Measurements from ENCODE around the gene ITGB8.
"Not testable (repeated sequence)": the region's sequence is repeated elsewhere in the genome, so short reads cannot be mapped to it uniquely, and the experiment has no call there.

Gene ITGB8

DNA sequence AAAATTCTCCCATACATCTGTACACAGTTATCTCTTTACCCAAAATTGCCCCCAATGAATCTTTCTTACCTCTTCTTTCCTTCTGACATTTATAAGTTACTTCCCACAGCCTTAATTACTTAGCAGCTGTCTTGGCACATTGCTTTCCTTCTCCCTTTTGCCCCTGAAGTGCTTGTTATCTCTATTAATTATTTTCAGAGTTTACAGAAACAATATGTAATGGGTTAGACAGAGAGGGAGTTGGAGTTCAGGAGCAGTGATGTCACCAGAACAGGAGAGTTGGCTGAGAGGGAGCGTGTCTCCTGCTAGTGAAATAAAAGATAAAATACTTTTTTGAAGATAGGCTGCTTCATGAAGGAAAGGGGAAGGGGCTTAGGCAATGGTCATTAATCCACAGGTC is 57.4 kb downstream of the ITGB8 start:
- DNase-seq: no peak

DNA sequence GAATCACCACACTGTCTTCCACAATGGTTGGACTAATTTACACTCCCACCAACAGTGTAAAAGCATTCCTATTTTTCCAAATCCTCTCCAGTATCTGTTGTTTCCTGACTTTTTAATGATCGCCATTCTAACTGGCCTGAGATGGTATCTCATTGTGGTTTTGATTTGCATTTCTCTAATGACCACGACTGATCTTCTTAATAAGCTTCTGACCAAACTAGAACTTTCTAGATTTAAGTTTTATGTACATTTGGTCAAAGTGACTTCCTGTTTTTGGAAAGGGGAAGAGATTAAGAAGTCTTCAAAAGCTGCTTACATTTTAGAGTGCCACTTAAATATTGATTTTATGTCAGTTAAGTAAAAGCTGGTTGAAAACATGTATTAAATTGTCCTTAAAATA is 58.5 kb downstream of the ITGB8 start:
- DNase-seq: not testable (repeated sequence)

DNA sequence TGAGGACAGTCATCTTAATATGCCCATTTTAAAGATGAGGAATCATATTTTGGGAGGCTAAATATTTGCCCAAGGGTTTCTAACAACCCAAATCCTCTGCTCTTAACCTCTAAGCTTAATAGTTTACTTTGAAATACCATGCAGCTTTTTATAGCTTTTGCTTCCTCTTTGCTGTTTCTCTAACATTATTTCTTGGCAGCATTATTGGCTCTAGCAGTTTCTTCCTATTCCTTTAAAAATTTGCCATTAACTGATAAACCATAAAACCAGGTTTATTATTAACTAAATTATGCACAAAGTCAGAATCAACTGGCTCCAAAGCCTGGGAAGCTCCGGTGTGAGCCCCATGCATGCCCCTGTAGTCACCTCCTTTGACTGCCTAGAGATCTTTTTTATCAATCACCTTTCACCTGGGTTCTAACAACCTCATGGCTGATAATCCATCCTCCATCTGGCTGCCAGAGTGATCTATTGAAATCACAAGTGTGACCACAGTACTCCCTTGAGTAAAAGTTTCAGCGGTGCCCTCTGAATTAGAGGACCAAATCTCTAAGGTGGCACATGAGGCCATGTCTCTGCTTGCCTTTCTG is 62.4 kb downstream of the ITGB8 start:
- no peak for DNase-seq

DNA sequence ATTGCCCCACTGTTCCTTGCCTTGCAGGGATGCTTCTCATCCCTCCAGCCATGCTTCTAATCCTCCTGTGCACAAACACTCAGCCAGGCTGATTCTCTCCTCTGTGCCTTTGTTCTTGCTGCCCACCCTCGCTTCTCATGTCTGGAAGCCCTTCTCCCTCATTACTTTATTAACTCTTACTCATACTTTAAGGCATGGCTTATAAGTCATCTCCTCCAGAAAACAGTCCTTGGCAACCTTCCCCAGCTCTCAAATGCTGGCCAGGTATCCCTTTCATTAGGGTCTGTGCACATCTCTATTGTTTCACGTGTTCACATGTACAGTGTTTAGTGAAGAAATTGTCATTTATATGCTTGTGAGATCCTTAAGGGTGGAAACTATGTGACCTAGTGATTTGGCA is 62.9 kb downstream of the ITGB8 start:
- no peak for DNase-seq

DNA sequence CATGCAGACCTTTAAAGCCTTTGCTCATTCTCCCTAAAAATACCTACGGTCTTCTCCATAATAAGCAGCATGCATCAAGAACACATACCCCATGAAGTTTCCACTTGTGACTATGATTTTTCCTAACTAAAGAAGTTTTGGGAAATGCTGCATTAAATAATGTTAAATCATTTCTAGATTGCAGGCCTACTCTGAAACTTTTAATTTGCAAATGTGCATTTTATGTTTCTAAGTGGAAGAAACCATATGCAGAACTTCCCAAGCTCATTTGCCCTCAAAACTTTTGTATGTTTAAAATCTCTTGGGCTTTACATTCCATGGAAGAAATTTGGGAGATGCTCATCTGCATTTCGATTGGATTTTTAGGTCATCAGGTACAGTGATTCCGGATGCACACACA is 63.6 kb downstream of the ITGB8 start:
- no peak for DNase-seq

DNA sequence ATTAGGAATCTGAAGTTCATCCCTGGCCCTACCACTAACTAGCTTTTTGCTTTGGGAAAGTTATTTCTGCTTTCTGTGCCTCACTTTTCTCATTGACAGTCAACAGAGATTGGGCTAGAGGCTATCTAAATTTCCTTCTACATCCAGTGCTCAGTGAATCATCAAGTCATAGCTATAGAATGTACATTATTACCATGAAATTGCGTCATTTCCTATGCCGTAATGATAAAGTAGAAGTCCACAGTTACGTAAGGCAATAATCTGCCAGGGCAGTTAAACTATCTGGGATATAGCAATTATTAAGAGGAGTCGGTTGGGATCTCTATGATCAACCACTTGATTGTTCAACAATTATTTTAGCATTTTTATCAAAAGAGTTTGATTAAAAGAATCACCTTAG is 64.4 kb downstream of the ITGB8 start:
- DNase-seq: no peak

DNA sequence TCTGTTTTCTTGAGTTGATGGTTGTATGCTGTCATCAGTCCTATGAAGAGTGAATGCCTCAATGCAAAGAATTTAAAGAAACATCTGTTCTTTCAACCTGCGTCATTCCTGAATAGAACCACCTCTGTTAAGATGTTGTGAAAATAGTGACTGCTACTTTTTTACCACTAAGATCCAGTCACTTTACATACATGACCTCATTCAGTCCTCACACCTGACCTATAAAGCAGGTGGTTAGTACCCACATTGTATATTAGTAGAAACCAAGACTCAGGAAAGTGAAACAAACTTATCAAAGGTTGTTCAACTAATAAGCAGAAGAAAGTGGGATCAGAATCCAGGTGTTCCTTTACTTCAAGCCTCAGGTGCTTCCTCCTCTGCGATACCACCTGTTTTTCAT is 64.8 kb downstream of the ITGB8 start:
- DNase-seq: no peak

DNA sequence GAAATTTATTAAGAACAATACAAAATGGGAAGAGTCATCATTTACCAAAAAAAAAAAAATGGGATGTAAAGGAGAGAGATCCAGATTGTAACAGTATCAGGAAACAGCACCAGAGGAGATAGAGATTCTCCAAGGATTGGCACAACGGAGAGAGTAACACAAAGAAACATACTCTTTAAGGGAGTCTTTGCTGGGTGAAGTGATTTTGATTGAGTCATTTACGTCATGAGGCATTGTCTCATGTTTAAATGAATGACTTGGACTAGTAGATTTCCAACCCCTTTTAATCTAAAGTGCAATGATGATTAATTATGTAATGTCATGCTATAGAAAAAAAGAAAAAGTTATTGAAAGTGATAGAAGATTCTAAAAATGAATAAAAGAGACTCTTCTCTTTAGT is 68.8 kb downstream of the ITGB8 start:
- no peak for DNase-seq

DNA sequence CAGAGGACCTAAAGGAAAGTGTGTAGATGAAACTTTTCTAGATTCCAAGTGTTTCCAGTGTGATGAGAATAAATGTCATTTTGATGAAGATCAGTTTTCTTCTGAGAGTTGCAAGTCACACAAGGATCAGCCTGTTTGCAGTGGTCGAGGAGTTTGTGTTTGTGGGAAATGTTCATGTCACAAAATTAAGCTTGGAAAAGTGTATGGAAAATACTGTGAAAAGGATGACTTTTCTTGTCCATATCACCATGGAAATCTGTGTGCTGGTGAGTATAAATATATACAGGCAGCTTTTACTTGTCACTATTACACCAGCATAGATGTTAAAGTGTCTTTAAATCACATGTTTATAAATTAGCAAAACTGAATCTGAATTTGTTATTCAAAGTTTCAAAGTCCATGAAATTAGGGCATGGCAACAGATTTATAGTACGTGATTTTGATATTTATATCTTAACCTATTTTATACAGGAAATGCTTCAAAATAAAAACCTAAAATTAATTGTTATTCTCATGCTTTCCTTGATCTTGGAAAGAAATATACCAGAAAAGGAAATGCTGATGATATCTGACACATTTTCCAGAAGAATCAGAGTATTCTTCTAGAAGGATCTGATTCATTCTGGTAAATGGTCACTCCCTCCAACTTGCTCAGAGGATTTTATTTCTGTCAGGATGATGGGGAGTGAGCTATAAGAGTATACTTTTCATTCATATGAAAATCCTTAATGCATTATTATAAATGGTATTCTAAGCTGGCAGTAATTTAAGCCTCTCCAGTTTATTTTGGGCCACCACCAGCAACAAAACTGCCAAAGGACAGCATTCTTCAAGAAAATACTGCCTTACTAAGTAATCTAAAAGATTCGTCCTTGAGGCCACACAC is 71.4 kb downstream of the ITGB8 start:
- no peak for DNase-seq

DNA sequence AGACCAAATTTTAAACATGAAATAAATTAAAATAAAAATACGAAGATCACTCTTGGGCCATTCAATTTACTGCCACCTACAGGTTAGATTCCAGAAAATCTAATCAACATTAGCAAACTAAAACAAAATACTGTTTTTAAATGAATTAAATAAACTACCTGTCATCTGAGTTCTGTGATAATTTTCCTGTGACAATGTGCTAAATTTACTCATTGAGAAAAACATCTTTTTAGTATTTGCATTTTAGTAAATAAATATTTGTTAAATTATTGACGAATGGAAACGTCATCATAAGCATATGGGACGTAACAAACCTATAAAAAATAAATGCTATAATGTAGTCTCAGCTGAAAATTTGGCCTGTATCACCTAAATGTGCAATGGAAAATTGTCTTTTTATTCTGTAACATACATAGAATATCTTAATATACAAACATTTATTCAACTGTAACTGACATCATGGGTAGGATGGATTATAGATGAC is 72.1 kb downstream of the ITGB8 start:
- no peak for DNase-seq

DNA sequence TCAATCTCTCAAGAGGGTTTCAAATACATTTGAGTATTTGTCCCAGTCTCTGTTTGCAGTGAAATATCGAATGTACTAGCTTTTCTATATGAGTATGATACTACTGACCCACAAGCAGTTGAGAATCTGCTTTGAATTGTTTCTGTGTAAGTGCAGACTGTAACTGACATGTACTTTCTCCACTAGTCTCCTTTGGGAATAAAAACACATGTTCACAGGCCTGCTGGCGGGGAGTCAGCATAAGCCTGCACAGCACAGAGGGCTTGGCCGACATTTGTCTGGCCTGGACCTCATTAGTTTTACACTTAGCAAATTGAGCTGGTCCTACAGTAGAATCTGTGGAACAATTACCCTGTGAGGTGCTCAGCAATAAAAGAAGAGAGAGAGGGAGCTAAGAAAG is 72.6 kb downstream of the ITGB8 start:
- DNase-seq: no peak

DNA sequence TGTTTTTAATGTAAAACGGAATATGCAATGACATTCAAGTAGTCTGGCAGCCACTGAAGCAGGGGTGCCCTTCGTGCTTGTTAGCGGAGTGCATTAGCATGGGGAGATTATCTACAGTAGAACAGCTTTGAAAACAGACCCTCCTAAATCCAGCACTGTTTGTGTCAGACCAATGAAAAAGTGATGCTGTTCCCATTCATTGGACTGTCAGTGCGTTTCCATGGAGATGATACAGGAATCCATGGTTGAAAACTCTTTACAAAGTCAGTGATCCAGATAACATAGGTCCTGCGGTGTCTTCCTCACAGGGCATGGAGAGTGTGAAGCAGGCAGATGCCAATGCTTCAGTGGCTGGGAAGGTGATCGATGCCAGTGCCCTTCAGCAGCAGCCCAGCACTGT is 73.6 kb downstream of the ITGB8 start:
- no peak for DNase-seq

DNA sequence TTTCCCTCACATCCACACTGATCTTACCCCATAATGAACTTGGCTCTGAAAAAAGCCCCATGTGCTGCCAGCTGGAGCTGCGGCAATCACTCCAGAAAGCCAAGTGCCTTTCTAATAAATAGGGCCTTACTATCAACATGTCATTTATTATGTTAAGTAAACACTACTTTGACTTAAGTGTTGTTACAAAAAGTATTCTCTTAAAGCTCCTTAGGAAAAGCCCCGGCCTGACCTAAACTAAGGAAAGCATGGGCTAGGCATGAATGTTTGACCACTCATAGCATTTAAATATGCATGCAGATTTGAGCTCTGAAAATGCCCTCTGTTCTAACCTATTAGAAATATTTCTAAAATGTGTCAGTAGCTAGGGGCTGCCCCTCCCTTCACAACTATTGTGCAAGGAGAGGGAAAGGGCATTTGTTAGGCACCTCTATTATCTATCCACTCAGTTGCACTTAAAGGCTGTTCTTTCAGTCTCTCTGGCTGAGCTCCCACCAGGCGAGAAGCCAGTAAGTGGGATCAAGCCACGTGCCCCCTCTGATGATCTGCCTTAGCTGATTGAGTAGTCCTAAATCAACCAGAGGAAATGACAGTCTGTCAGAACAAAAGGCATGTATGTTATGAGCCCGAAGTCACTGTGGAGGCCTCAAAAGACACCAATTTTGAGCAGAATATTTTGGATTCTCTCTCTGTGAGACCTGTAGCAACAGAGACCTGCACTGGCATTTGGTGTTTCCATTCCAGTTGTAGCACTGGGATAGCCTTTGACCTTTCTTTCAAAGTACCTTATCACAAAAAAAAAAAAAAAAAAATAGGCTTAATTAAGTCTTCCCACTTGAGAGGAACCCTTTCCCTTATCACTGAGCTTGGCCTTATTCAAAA is 77.1 kb downstream of the ITGB8 start:
- DNase-seq: no peak

DNA sequence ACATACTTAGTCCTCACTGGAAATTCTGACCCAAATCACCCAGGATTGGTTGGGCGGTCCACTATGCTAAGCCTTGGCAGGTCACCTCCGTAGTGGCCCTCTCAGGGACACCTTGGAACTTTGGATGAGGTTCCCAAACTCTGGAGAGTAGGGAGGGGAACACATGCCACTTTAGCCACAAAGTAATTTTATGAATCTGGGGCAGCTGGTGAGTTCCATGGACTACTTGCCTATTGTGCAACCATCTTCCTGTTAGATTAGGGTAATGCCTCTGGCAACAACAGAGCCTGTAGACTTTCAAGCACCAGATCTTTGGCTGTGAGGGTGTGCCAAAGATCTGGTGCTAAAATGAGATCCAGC is 77.7 kb downstream of the ITGB8 start:
- no peak for DNase-seq

DNA sequence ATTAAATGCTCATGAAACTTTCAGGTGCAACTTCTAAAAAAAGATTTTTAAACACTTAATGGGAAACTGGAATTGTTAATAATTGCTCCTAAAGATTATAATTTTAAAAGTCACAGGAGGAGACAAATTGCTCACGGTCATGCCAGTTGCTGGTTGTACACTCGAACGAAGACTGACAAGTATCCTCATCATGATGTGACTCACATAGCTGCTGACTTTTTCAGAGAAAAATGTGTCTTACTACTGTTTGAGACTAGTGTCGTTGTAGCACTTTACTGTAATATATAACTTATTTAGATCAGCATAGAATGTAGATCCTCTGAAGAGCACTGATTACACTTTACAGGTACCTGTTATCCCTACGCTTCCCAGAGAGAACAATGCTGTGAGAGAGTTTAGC is 79.3 kb downstream of the ITGB8 start:
- no peak for DNase-seq

DNA sequence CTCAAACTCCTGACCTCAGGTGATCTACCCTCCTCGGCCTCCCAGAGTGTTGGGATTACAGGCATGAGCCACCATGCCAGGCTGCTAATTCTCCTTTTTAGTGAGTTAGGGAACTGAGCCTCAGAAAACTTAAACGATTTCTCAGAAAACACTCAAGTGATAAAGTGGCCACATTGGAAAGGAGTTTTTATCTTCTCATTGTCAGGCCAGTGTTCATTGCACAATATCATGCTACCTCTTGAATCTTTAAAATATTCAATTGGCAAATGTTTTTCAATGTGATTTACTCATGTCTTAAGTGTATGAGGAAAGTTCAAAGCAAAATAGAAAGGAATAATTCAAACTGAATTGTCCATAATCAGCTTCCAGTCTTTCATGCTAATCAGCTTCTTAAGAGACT is 80.7 kb downstream of the ITGB8 start:
- DNase-seq: no peak

DNA sequence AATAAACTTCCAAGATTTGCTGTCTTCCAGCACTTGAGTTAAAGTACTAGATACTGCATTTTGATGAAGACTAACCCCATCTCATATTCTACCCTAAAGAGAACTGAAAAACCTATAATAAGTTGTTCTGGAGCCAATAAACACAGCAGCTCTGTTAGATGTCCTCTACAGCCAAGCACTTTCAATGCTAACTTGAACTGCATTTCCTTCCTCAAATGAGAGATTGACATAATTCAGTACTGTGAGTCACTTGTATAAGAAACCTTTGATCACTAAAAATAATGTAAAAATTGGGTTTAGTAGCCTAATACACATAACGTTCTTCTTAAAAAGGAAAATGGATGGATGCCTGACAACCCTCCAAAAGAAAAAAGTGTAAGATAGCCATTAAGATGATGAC is 81.3 kb downstream of the ITGB8 start:
- DNase-seq: no peak

DNA sequence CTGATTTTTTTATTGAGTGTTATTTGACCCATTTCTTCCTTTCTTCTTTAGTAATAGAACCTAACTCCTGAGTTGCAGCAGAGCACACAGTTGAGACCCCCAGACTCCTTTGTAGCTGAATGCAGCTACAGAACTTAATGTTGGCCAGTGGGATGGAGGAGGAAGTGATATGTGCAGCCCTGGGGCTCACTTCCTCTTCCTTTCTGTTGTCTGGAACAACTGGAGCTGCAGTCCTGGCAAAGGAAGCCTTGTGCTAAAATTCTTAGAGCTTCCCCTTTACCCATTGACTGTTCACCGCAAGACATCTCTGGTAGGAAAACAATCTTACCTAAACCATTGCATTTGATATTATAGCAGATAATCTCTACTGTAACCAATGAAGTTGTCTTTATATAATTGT is 86.6 kb downstream of the ITGB8 start:
- no peak for DNase-seq

DNA sequence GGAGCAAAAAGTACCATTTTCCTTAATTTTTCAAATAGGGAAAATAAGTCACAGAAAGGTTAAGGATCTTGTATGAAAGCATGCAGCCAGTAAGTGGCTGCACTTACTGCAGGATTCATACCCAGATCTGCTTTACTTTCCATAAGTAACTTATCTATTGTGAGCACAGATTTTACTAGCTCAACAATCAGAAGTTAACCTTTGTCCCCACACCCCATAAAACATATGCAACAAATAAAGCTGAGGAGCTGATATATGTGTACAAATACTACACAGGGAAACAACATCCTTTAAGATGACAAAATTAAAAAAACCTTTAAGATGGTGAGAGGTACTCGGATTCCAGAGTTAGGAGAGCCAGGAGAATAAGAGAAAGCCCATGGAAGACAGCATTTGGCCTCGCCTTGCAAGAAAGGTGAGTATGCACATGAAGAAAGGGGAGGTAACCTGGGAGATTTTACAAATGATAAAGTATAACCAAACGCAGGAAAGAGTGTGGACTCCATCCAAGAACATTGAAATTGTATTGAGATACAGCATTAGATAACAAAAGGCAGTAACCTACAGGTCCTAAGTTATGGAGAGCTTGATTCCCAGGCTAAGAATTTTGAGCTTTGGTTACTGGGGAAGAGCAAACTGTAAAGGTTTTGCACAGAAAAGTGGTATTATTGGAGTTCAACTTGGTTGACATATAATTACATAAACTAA is 87.1 kb downstream of the ITGB8 start:
- no peak for DNase-seq

DNA sequence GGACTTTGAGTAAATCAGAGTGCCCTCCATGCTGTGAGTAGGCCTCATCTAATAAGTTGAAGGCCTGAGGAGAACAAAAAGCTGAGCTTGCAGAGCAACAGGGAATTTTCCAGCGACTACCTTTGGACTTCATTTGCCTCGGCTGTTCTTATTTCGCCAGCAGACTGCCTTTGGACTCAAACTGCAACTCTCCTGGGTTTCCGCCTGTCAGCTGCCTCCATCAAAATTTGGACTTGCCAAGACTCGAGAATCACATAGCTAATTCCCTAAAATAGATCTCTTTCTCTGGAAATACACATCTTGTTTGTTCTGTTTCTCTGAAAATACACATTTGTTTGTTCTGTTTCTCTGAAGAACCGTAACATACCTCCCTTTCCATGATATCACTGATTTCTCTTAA is 93.8 kb downstream of the ITGB8 start:
- no peak for DNase-seq

DNA sequence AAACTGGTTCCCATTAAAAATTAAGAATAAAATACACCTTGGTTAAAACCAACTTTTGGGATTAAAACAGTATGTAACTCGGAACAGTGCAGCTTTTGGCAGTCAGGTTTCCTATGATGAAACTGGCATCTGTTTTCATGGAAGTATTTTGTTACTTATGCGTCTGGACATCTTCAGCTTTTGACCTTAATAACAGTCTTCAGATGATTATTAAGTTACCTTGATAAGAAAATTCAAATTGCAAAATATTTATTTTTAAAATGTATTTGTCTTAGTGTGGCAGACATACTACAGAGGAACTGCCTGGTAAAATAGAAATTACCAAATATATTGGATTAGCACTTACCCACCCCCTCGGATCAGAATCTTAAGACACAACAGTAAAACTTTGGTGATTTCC is 100.0 kb downstream of the ITGB8 start:
- no peak for DNase-seq

DNA sequence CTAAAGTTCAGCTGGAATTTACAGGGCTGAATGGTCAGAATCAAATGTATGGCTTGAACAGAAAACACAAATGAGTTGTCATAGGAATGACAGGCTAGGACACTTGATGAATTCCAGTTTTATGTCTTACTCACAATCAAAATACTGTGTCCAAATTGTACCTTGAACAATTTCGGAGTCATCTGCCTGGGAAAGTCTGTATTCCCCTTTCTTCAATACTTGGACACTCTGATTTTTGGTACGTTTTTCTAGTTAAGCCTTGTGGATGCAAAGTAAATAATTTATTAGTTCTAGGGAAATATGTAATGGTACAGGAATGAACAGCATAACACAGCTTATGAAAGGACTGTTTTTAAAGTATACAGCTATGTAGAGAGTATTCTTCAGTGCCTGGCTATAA is 100.4 kb downstream of the ITGB8 start:
- no peak for DNase-seq

DNA sequence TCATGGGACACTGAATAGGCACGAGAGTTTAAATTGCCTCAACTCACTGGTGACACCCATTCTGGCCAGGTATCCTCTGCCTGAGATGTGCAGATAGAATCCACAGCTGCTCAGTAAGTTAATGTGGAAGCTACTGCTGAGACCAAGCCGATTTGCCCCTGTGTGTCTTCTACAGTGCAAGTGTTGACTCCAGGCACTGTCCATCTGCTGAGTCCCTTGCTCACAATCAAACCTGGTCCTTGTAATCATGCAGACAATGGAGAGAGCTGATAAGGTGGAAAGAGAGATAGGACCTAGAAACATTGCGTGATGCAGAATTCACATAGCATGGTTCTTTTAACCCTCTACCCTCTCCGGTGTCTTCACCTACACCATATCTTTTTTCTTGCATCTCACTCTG is 101.4 kb downstream of the ITGB8 start:
- no peak for DNase-seq
